WI38 (cell line): ENCODE measurements around the gene RPS15A.
A peak's percentile ranks its signal among the peaks of the same experiment; 100 is the strongest.

Experiments used
- H3K4me3 ChIP-seq: 2 replicates; pipeline ENCODE4 v1.5.1; 2011; ENCODE audit warnings: low read depth, mild to moderate bottlenecking, control low read depth, low read length
- CTCF ChIP-seq: IDR thresholded peaks from 2 replicates; pipeline ENCODE4 v1.5.1; 2012; ENCODE audit warnings: low read depth, mild to moderate bottlenecking, control low read depth, low read length

RPS15A gene

DNA sequence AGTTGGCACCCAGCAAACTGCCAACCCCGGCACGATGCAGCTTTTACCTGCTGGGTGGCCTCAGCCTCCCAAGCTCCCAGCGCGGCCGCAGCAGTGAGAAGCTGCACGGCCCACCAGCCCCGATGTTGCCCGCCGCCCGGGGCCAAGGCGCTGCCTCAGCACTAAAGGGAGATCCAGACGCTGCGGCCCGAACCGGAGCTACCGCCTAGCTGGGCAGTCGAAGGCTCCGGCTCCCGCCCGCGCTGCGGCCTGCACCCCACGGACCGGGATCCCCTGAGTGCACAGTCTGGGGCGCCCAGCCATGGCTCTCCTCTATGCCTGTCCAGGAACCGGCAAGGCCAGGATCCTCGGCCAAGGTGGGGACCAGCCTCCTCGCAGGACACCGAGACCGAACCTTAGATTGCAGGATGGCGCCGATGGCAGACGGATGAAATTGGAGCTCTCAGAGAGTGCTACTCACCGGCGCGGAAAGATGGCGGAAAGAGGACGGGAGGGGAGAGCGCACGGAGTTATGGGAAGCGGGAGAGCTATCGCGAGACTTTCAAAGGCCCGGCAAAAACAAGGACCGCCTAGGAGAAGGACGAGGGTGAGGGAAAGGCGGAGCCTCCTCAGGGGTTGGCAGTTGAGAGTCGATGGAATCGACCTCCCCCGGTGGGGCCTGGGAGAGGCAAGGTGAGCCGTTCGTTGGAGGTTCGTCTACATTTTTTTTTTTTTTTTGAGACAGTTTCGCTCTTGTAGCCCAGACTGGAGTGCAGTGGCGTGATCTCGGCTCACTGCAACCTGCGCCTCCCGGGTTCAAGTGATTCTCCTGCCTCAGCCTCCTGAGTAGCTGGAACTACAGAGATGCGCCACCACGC lies at the start of gene RPS15A:
Gene RPS15A, minus strand, starts transcription at position 485 of the 857 bp plus-strand sequence. CDS start 1,221 bp downstream, outside the sequence.
- H3K4me3 ChIP-seq, result peak within 1 kb of the TSS; percentile 92
- TF ChIP-seq CTCF, result no peak

- no peak for TF ChIP-seq CTCF
- no peak overlapping the region for H3K4me3 ChIP-seq
Observed at GRCh38 chr16:18839555-18839954, 49.4 kb upstream of the RPS15A start.

- H3K4me3 ChIP-seq, result no peak overlapping the region
- TF ChIP-seq CTCF, result no peak
Observed at GRCh38 chr16:18836702-18837101, 46.6 kb upstream of the RPS15A start.

- H3K4me3 ChIP-seq, result no peak overlapping the region
- no peak for TF ChIP-seq CTCF
Observed at GRCh38 chr16:18834864-18835263, 44.7 kb upstream of the RPS15A start.

DNA sequence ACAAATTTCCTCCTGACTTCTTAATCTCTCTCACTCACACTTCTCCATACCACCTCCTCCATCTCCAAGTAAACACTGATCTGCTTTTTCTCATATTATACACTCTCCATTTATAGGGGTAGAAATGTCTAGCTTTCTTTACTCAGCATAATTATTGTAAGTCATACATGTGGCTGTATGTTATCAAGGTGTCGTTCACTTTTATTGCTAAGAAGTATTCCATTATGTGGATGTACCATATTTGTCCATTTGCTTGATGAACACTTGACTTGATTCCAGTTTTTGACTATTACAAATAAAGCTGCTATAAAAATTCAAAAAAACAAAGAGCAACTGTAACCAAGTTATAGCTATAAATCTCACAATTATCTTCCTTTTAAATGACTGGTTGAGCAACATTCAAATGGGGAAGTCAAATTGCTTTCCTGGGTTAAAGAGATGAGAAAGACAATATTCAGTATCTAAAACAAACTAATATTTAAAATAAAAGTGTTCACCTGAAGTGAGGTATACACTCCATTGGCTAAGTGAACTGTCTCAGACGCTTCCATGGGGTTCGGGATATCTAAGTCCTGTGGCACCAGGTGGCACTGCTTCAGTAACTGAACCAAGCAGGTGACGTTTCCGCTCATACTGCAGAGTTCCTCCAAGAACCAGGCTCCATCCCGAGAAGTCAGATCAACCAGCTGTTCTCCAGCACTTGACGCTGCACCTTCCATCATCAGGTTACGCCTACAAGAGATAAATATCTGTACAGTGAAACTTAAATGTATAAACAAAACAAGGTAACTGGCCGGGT lies 43.8 kb upstream of the RPS15A start:
- no peak overlapping the region for H3K4me3 ChIP-seq
- no peak for TF ChIP-seq CTCF

GRCh38 chr16:18832613-18833012 lies 42.5 kb upstream of the RPS15A start:
- H3K4me3 ChIP-seq, result no peak overlapping the region
- no peak for TF ChIP-seq CTCF

- no peak overlapping the region for H3K4me3 ChIP-seq
- no peak for TF ChIP-seq CTCF
Observed at GRCh38 chr16:18832006-18832405, 41.9 kb upstream of the RPS15A start.
